Measurements from ENCODE around the gene NATD1. TPM values are rescaled to one million over a fixed set of nuclear protein-coding genes. Genes with fewer than 3 reads are reported as not detected.

NATD1 gene
- total and polyA plus RNA-seq, 2 of the 8 experiments (the other 6 are each of a cell fraction or from before 2014, with no cell fraction given), result 5.4 to 8.4 TPM

- CTCF ChIA-PET (ENCODE audit: partially characterized antibody), result no interaction called here
- TF ChIP-seq MAFK (IDR thresholded peaks at IDR 0.05; ENCODE audit: low read depth, low read length) (no peak), CTCF (IDR thresholded peaks at IDR 0.05; ENCODE audit: control extremely low read depth in 1 of 3, insufficient read depth in 1 of 3, low read depth in 1 of 3, low read length in 3 of 3) (no peak), EP300 (IDR thresholded peaks at IDR 0.05; ENCODE audit: borderline replicate concordance in 1 of 2, low read depth in 2 of 2, low read length in 2 of 2) (no peak), SAP30 (IDR thresholded peaks at IDR 0.05; ENCODE audit: insufficient read depth, insufficient replicate concordance, low read length) (no peak), BACH1 (IDR thresholded peaks at IDR 0.05; ENCODE audit: low read length) (no peak), BCL11A (IDR thresholded peaks at IDR 0.05; ENCODE audit: low read depth in 2 of 2, low read length in 2 of 2) (no peak), BRCA1 (IDR thresholded peaks at IDR 0.05; ENCODE audit: low read depth, low read length) (no peak), CEBPB (IDR thresholded peaks at IDR 0.05; ENCODE audit: low read depth, low read length) (no peak), NANOG (IDR thresholded peaks at IDR 0.05; ENCODE audit: insufficient read depth, low read depth, low read length, poor library complexity, severe bottlenecking) (no peak), KDM5A (IDR thresholded peaks at IDR 0.05; ENCODE audit: low read length) (no peak), EGR1 (IDR thresholded peaks at IDR 0.05; ENCODE audit: borderline replicate concordance, low read depth, low read length) (no peak), SIX5 (IDR thresholded peaks at IDR 0.05; ENCODE audit: low read depth, low read length) (no peak)
These were observed 40.6 kb upstream of the NATD1 start for GRCh38 chr17:21293831-21294210.

More at GRCh38 chr17:21293831-21294210, 40.6 kb upstream of the NATD1 start:
- Histone ChIP-seq H3K79me2 (ENCODE audit: control insufficient read depth in 1 of 2, insufficient read depth in 2 of 2, low read length in 2 of 2) (0 out of 4 replicates have a peak, but pooled peaks cover 0 to 5% of the 10 kb centered on the region in 2 experiments), H2BK20ac (ENCODE audit: low read length) (no peak overlapping the region), H3K18ac (ENCODE audit: extremely low read depth, low read length) (no peak overlapping the region), H4K8ac (ENCODE audit: extremely low read depth, insufficient read depth, low read length) (no peak overlapping the region), H2BK5ac (ENCODE audit: low read depth, low read length) (peak overlapping the region; percentile 12; the same call in 1 of the 2 replicates), H3K23me2 (ENCODE audit: low read depth, low read length) (no peaks in the 10 kb centered on the region), H3K9me3 (ENCODE audit: insufficient read depth in 2 of 2, low read depth in 1 of 2, low read length in 1 of 2) (peaks cover 32 to 75% of the 10 kb centered on the region in 2 experiments; a peak in 3 of 4 replicates), H3K27me3 (replicated peaks in 1 of 4; ENCODE audit: control insufficient read depth in 3 of 4, extremely low read depth in 1 of 4, insufficient read depth in 3 of 4, low read length in 3 of 4) (no peaks in the 10 kb centered on the region), H3K23ac (ENCODE audit: insufficient read length) (no peak overlapping the region), H3K14ac (ENCODE audit: insufficient read length) (no peak overlapping the region), H3K9ac (replicated peaks in 1 of 4; ENCODE audit: extremely low read depth in 1 of 4, low read depth in 3 of 4, low read length in 3 of 4) (no peak overlapping the region; a peak in 1 of 7 replicates), H3K79me1 (ENCODE audit: low read depth, low read length) (peaks cover 14% of the 10 kb centered on the region), H3K56ac (replicated peaks; ENCODE audit: insufficient read length, low read depth, low read length) (no peak overlapping the region), H3K36me3 (ENCODE audit: control insufficient read depth in 2 of 4, insufficient read depth in 4 of 4, low read length in 3 of 4) (no peaks in the 10 kb centered on the region), H2AK5ac (ENCODE audit: low read depth, low read length) (no peak overlapping the region), H4K5ac (ENCODE audit: insufficient read length, low read depth, low read length) (no peak overlapping the region), H3K4me2 (ENCODE audit: insufficient read depth in 1 of 2, low read depth in 2 of 2, low read length in 2 of 2) (no peak overlapping the region), H2BK120ac (replicated peaks; ENCODE audit: low read depth, low read length) (no peak overlapping the region), H3K4me1 (replicated peaks in 1 of 4; ENCODE audit: control insufficient read depth in 3 of 4, insufficient read depth in 4 of 4, low read length in 3 of 4) (no peaks in the 10 kb centered on the region), H3K27ac (ENCODE audit: low read depth, low read length) (no peak overlapping the region), H4K91ac (replicated peaks; ENCODE audit: insufficient read length, low read length) (no peak overlapping the region), H2BK12ac (ENCODE audit: low read depth, low read length) (no peak overlapping the region), H3K4me3 (ENCODE audit: extremely low read depth in 1 of 4, insufficient read depth in 2 of 4, low read depth in 3 of 4, low read length in 4 of 4) (no peak overlapping the region), H3K4ac (replicated peaks; ENCODE audit: insufficient read length, low read depth, low read length) (no peak overlapping the region), H2BK15ac (ENCODE audit: low read length) (no peak overlapping the region), H4K20me1 (replicated peaks in 1 of 2; ENCODE audit: control insufficient read depth in 1 of 2, insufficient read depth in 2 of 2, low read length in 2 of 2) (peaks cover 1 to 7% of the 10 kb centered on the region in 2 experiments), H2AFZ (ENCODE audit: low read length) (no peak overlapping the region)
- no peak for FAIRE-seq
- no peak for DNase-seq (ENCODE audit: low read depth in 1 of 2, low spot score in 2 of 2)
- POLR2A ChIA-PET (ENCODE audit: partially characterized antibody), result no interaction called here
- WGBS, 2 experiments (ENCODE audit: extremely low coverage in 1 of 2, insufficient coverage in 1 of 2, insufficient read length in 1 of 2, insufficient replicate concordance in 2 of 2, low coverage in 1 of 2, low lambda C conversion rate in 2 of 2, missing lambda C conversion rate in 1 of 2), result 67% methylated on average over 10 of the region's 10 CpGs; no CpG with 5 or more reads in 1 of the 2 experiments
